Stomach (tissue), 4 donors: ENCODE measurements around the gene MEX3A.

Experiments
- CTCF ChIP-seq, 7 experiments: fragments of 450-650 bp in 4 of 7; fragments of 200-600 bp in 3 of 7; sonication (generic) in 3 of 7; IDR thresholded peaks; one replicate each; pipeline ENCODE4 v1.5.1; 2016 to 2019; ENCODE audit warnings: antibody characterized with exemption in 7 of 7, control low read depth in 2 of 7, mild to moderate bottlenecking in 1 of 7
- EP300 ChIP-seq: sonication (generic); formaldehyde crosslinking; IDR thresholded peaks from one replicate; pipeline ENCODE4 v1.6.1; 2017; ENCODE audit warnings: antibody characterized with exemption

GRCh38 chr1:156114101-156114918 is 32.0 kb upstream of the MEX3A start, which contains the start of gene LMNA:
- TF ChIP-seq CTCF (IDR thresholded peaks at IDR 0.05) (peak in 1 of 7 experiments; percentile 10), EP300 (no peak)
